A549 (cell line): ENCODE results near the gene OSBPL6. TPM values are rescaled to one million over a fixed set of nuclear protein-coding genes. Genes with fewer than 3 reads are reported as not detected.
A peak's percentile ranks its signal among the peaks of the same experiment; 100 is the strongest.

ENCODE experiments used
- ATAC-seq, 2 experiments: fragments of 200-7000 bp in 1 of 2; fragments of >200 bp in 1 of 2; cut with Nextera tagmentation in 1 of 2; cut with Tn5 transposase in 1 of 2; 3 replicates each; pipeline versions ENCODE4 v1.8.0 to v1.9.1; 2018 to 2020; ENCODE audit warnings: mild to moderate bottlenecking in 1 of 2, moderate library complexity in 1 of 2
- CTCF ChIA-PET: fragments of 300-600 bp; sonication (Branson Sonifier 250); formaldehyde crosslinking; extraction: SDS; loops from one replicate; lab custom pipeline; 2021; ENCODE audit warnings: antibody characterized with exemption, inconsistent platforms; lab: Yijun Ruan, JAX
- POLR2A ChIA-PET: fragments of 350-600 bp; formaldehyde crosslinking; extraction: SDS; loops from one replicate; lab custom pipeline; 2021; ENCODE audit warnings: antibody characterized with exemption, inconsistent platforms; lab: Yijun Ruan, JAX
- DNase-seq, 2 experiments: peaks; one replicate each; pipeline versions ENCODE4 v3.0.0 to v3.0.0-alpha.2; 2011 to 2016; ENCODE audit warnings: low read depth in 1 of 2, low spot score in 1 of 2
- FAIRE-seq: peaks from 2 replicates; lab custom pipeline; 2011; peaks lifted over from hg19 to GRCh38; lab: Jason Lieb, UNC
- H3K27ac ChIP-seq, 2 experiments: fragments of >200 bp; sonication (Bioruptor Twin); formaldehyde crosslinking; 3 replicates each; pipeline ENCODE4 v1.5.1; 2016 to 2017
- H3K4me1 ChIP-seq: fragments of >200 bp; sonication (Bioruptor Twin); formaldehyde crosslinking; 3 replicates; pipeline ENCODE4 v1.6.1; 2016
- H3K4me2 ChIP-seq: fragments of >200 bp; sonication (Bioruptor Twin); formaldehyde crosslinking; 3 replicates; pipeline ENCODE4 v1.6.1; 2016
- H3K4me3 ChIP-seq: fragments of >200 bp; sonication (Bioruptor Twin); formaldehyde crosslinking; 3 replicates; pipeline ENCODE4 v1.5.1; 2016
- H3K9me3 ChIP-seq: fragments of >200 bp; sonication (Bioruptor Twin); formaldehyde crosslinking; 3 replicates; pipeline ENCODE4 v1.6.1; 2016
- BHLHE40 ChIP-seq: IDR thresholded peaks from 2 replicates; pipeline ENCODE4 v1.6.1; 2012; ENCODE audit warnings: low read depth, low read length, inconsistent platforms
- CBX8 ChIP-seq: fragments of 200-600 bp; sonication (generic); IDR thresholded peaks from 2 replicates; pipeline ENCODE4 v1.6.1; 2016
- CEBPB ChIP-seq, 2 experiments: fragments of >200 bp in 1 of 2; sonication (Bioruptor Twin) in 1 of 2; formaldehyde crosslinking in 1 of 2; IDR thresholded peaks; 2 replicates each; pipeline ENCODE4 v1.6.1; 2012 to 2016
- CHD2 ChIP-seq: fragments of 150-350 bp; IDR thresholded peaks from 2 replicates; pipeline ENCODE4 v1.6.1; 2014; ENCODE audit warnings: low read length; ENCODE audit not compliant: partially characterized antibody
- CTCF ChIP-seq: fragments of >200 bp; sonication (Bioruptor Twin); formaldehyde crosslinking; IDR thresholded peaks from 3 replicates; pipeline ENCODE4 v1.5.1; 2016
- E2F6 ChIP-seq: IDR thresholded peaks from 2 replicates; pipeline ENCODE4 v1.6.1; 2012; ENCODE audit warnings: low read depth, borderline replicate concordance
- EHMT2 ChIP-seq: fragments of 200-600 bp; sonication (generic); IDR thresholded peaks from 2 replicates; pipeline ENCODE4 v1.6.1; 2016; ENCODE audit warnings: antibody characterized with exemption, low read depth, mild to moderate bottlenecking, moderate library complexity
- ESRRA ChIP-seq: fragments of 150-350 bp; IDR thresholded peaks from 2 replicates; pipeline ENCODE4 v1.6.1; 2014; ENCODE audit warnings: mild to moderate bottlenecking, low read length, borderline replicate concordance
- HDAC2 ChIP-seq: fragments of 200-600 bp; sonication (generic); IDR thresholded peaks from 2 replicates; pipeline ENCODE4 v1.6.1; 2016
- HOXB5 ChIP-seq: fragments of 250-450 bp; sonication (Bioruptor Pico); IDR thresholded peaks from 2 replicates; pipeline ENCODE4 v1.5.0; 2020; ENCODE audit warnings: mild to moderate bottlenecking, moderate library complexity
- JUN ChIP-seq, 2 experiments: fragments of >200 bp; sonication (Bioruptor Twin); formaldehyde crosslinking; IDR thresholded peaks; 2 replicates in 1 of 2; 3 replicates in 1 of 2; pipeline ENCODE4 v1.6.1; 2016 to 2017
- JUNB ChIP-seq: fragments of >200 bp; sonication (Bioruptor Twin); formaldehyde crosslinking; IDR thresholded peaks from 2 replicates; pipeline ENCODE4 v1.6.1; 2016
- KDM5A ChIP-seq: fragments of 200-600 bp; sonication (generic); IDR thresholded peaks from 2 replicates; pipeline ENCODE4 v1.6.1; 2016; ENCODE audit warnings: antibody characterized with exemption, mild to moderate bottlenecking
- MAX ChIP-seq: IDR thresholded peaks from 2 replicates; pipeline ENCODE4 v1.6.1; 2012
- NPAS2 ChIP-seq: fragments of 250-450 bp; sonication (Bioruptor Pico); IDR thresholded peaks from 2 replicates; pipeline ENCODE4 v1.8.0; 2022; ENCODE audit warnings: mild to moderate bottlenecking, moderate library complexity, borderline replicate concordance
- PBX3 ChIP-seq: IDR thresholded peaks from 2 replicates; pipeline ENCODE4 v1.6.1; 2012
- PHF8 ChIP-seq: fragments of 200-600 bp; sonication (generic); IDR thresholded peaks from 2 replicates; pipeline ENCODE4 v1.6.1; 2016; ENCODE audit warnings: low read depth, mild to moderate bottlenecking, antibody characterized with exemption, moderate library complexity, borderline replicate concordance
- RNF2 ChIP-seq: fragments of 200-600 bp; sonication (generic); IDR thresholded peaks from 2 replicates; pipeline ENCODE4 v1.6.1; 2016; ENCODE audit warnings: low read depth, mild to moderate bottlenecking, antibody characterized with exemption, moderate library complexity, borderline replicate concordance
- SREBF2 ChIP-seq: fragments of 450-650 bp; IDR thresholded peaks from 2 replicates; pipeline ENCODE4 v1.6.1; 2014; ENCODE audit warnings: mild to moderate bottlenecking, moderate library complexity
- TFCP2L1 ChIP-seq: fragments of 250-450 bp; sonication (Bioruptor Pico); IDR thresholded peaks from 2 replicates; pipeline ENCODE4 v1.5.0; 2021; ENCODE audit warnings: mild to moderate bottlenecking
- USF2 ChIP-seq: fragments of 450-650 bp; IDR thresholded peaks from 2 replicates; pipeline ENCODE4 v1.6.1; 2014; ENCODE audit warnings: antibody characterized with exemption
- ZC3H11A ChIP-seq: fragments of 450-650 bp; IDR thresholded peaks from 2 replicates; pipeline ENCODE4 v1.6.1; 2014; ENCODE audit warnings: antibody characterized with exemption, mild to moderate bottlenecking
- ZSCAN20 ChIP-seq: fragments of 250-450 bp; sonication (Bioruptor Pico); IDR thresholded peaks from 2 replicates; pipeline ENCODE4 v1.8.0; 2022; ENCODE audit warnings: mild to moderate bottlenecking, moderate library complexity
- WGBS: methylation state at CpG from one replicate; pipeline ENCODE4 v1.1.6; 2017; ENCODE audit errors: missing lambda C conversion rate; 5-methylcytosine and 5-hydroxymethylcytosine counted together
- polyA plus RNA-seq, 4 experiments: library from polyadenylated mRNA; depleted of rRNA in 3 of 4; stranded (reverse); fragments of >200 nt; fragmentation: RNase III in 1 of 4; extraction: RNeasy Plus Mini Kit Qiagen cat#74134 plus additional on column Dnase treatment in 1 of 4; gene quantifications; 2 replicates in 3 of 4; 3 replicates in 1 of 4; pipeline ENCODE4 v1.2.3, GENCODE V29; 2011 to 2017
- TF ChIP-seq, protein P1 (sequence below): fragments of >200 bp; sonication (Bioruptor Twin); formaldehyde crosslinking; IDR thresholded peaks from 3 replicates; pipeline ENCODE4 v1.6.1; 2016
- TF ChIP-seq, protein P2 (sequence below): fragments of 250-450 bp; sonication (Bioruptor Pico); IDR thresholded peaks from 2 replicates; pipeline ENCODE4 v1.5.0; 2020; ENCODE audit warnings: low read depth, mild to moderate bottlenecking, moderate library complexity

The OSBPL6 gene
- polyA plus RNA-seq, 2 of the 4 experiments (the other 2 are of a cell fraction), result 2.9 to 8.2 TPM

GRCh38 chr2:178413472-178414265 lies 219.4 kb downstream of the OSBPL6 start:
- Histone ChIP-seq H3K4me1 (peaks cover 11% of the 10 kb centered on the region), H3K9me3 (no peaks in the 10 kb centered on the region), H3K27ac (peak overlapping the region; percentile 93 to 95), H3K4me3 (peak overlapping the region; percentile 48), H3K4me2 (peak overlapping the region; percentile 79)
- ATAC-seq, result peak; percentile 93 to 95
- FAIRE-seq, result no peak
- TF ChIP-seq ESRRA (no peak), E2F6 (peak; percentile 62; the same call in 1 of the 2 replicates), MAX (peak; percentile 80; the same call in 1 of the 2 replicates), ZC3H11A (no peak), ZSCAN20 (CRISPR knock-in tag) (no peak), NPAS2 (no peak), PHF8 (peak; percentile 78; the same call in 1 of the 2 replicates), TFCP2L1 (CRISPR knock-in tag) (no peak), JUN (IDR thresholded peaks at IDR 0.05) (peak in 1 of 2 experiments; percentile 83; a peak in 4 of 5 replicates), RNF2 (peak; percentile 59; the same call in 1 of the 2 replicates), SREBF2 (no peak), HDAC2 (no peak)
- TF ChIP-seq, protein P1, sequence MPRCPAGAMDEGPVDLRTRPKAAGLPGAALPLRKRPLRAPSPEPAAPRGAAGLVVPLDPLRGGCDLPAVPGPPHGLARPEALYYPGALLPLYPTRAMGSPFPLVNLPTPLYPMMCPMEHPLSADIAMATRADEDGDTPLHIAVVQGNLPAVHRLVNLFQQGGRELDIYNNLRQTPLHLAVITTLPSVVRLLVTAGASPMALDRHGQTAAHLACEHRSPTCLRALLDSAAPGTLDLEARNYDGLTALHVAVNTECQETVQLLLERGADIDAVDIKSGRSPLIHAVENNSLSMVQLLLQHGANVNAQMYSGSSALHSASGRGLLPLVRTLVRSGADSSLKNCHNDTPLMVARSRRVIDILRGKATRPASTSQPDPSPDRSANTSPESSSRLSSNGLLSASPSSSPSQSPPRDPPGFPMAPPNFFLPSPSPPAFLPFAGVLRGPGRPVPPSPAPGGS, result peak; percentile 52; the same call in 1 of the 3 replicates
- ChIA-PET POLR2A (interaction anchor here (1.0 to 2.3 kb wide), 5 partner anchors 9 to 283 kb away, joined by 3 to 19 read pairs (median 6); partner anchors contain the start of genes OSBPL6, PJVK and PRKRA), CTCF (interaction anchor here (0.6 to 5.9 kb wide), 46 partner anchors 10 to 354 kb away, joined by 3 to 138 read pairs (median 4); partner anchors contain the start of gene RBM45)
- peak; percentile 48 to 86 for DNase-seq
- 2% methylated on average over 31 of the region's 45 CpGs for WGBS

GRCh38 chr2:178414266-178415247 lies 220.2 kb downstream of the OSBPL6 start:
- FAIRE-seq (no peak), ATAC-seq (peak; percentile 89 to 95), DNase-seq (peak; percentile 76 to 96)
- Histone ChIP-seq H3K9me3 (no peaks in the 10 kb centered on the region), H3K27ac (peak overlapping the region; percentile 93 to 95), H3K4me3 (peak overlapping the region; percentile 48), H3K4me1 (peaks cover 14% of the 10 kb centered on the region), H3K4me2 (peak overlapping the region; percentile 79)
- WGBS, result 21% methylated on average over 21 of the region's 21 CpGs
- ChIA-PET POLR2A (interaction anchor here (1.0 to 2.3 kb wide), 5 partner anchors 10 to 302 kb away, joined by 3 to 19 read pairs (median 6); partner anchors contain the start of genes OSBPL6, PJVK, PRKRA and RBM45), CTCF (interaction anchor here (0.6 to 5.9 kb wide), 58 partner anchors 9 to 355 kb away, joined by 3 to 138 read pairs (median 4); partner anchors contain the start of gene RBM45)
- TF ChIP-seq CBX8 (no peak), BHLHE40 (no peak), HOXB5 (CRISPR knock-in tag) (no peak), MAX (peak; percentile 90), CHD2 (no peak), CEBPB (IDR thresholded peaks at IDR 0.05) (no peak), KDM5A (no peak), TFCP2L1 (CRISPR knock-in tag) (no peak), JUN (IDR thresholded peaks at IDR 0.05) (0 out of 5 replicates have a peak, but pooled peaks of 1 of the 2 experiments have one; percentile 26), JUNB (no peak), CTCF (peak; percentile 89), USF2 (0 out of 2 replicates have a peak, but pooled peaks have one; percentile 6), EHMT2 (no peak), PBX3 (no peak)
- TF ChIP-seq, protein P2, sequence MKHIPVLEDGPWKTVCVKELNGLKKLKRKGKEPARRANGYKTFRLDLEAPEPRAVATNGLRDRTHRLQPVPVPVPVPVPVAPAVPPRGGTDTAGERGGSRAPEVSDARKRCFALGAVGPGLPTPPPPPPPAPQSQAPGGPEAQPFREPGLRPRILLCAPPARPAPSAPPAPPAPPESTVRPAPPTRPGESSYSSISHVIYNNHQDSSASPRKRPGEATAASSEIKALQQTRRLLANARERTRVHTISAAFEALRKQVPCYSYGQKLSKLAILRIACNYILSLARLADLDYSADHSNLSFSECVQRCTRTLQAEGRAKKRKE (CRISPR knock-in tag), result no peak
